ENCODE data around the gene TRPV4. TPM values are rescaled to one million over a fixed set of nuclear protein-coding genes. Genes with fewer than 3 reads are reported as not detected.

TRPV4 gene
- total RNA-seq, 4 donors from 2014 or later = 0.13 to 0.82 (median 0.19) TPM; not detected in 1

DNA sequence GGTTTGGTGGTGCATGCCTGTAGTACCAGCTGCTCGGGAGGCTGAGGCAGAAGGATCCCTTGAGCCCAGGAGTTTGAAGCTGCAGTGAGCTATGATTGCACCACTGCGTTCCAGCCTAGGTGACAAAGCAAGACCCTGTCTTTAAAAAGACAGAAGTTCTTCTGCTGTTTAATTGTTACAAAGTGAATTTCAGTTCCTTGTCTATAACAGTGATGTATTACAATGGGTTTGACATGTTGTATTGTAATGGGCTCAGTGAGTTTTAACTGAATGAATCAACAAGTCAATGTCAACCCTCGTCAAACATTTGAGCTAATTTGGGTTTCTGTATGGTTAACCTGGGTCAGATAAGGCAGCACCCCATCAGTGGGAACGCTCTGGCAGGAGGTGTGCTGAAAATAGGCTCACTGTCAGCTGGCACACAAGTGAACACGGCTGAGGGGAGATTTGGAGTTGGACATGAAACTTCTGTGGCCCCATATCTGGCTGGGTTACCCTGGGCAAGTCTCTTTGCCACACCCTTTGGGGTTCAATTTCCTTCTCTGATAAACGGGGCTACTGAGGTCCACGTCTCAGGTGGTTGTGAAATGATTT lies 14.0 kb upstream of the TRPV4 start:
- H3K27me3 ChIP-seq = no peaks in the 10 kb centered on the region
- no peaks in the 10 kb centered on the region for H3K9me3 ChIP-seq
- WGBS, 2 donors (ENCODE audit: low coverage in 1 of 2) = 54 to 56% methylated on average over 3 to 6 of the region's 7 CpGs
- H3K36me3 ChIP-seq = peaks cover 0 to 16% of the 10 kb centered on the region in 2 donors
- no peak for TF ChIP-seq POLR2A (IDR thresholded peaks at IDR 0.05)
- no peak for TF ChIP-seq CTCF (IDR thresholded peaks at IDR 0.05)
- no peak for TF ChIP-seq POLR2AphosphoS5 (IDR thresholded peaks at IDR 0.05)
- no peak overlapping the region for H3K27ac ChIP-seq
- ATAC-seq = no peak
- H3K4me1 ChIP-seq = peaks cover 0 to 9% (median 0%) of the 10 kb centered on the region in 3 donors
- H3K4me3 ChIP-seq = no peak overlapping the region

DNA sequence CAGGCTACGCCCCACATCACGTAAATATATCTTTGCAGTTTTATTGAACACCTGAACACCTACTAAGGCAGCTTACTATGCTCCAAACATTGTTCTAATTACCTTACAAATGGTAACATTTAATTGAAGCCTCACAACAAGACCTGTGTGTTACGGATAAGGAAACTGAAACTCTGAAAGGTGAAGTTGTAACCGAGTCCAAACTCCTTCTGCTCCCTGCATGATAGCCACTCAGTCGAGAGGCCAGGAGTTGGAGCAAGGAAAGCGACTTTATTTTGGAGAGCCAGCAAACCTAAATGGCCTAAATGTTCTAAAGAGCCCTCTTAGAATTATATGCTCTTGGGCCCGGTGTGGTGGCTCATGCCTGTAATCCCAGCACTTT lies 12.6 kb upstream of the TRPV4 start:
- Histone ChIP-seq H3K4me1 (peaks cover 0 to 9% (median 0%) of the 10 kb centered on the region in 3 donors), H3K27ac (no peak overlapping the region), H3K9me3 (no peaks in the 10 kb centered on the region), H3K27me3 (no peaks in the 10 kb centered on the region), H3K4me3 (peak overlapping the region in 1 of 2 donors; percentile 31), H3K36me3 (peaks cover 0 to 5% of the 10 kb centered on the region in 2 donors)
- TF ChIP-seq POLR2A (IDR thresholded peaks at IDR 0.05) (no peak), EP300 (IDR thresholded peaks at IDR 0.05) (no peak), CTCF (IDR thresholded peaks at IDR 0.05) (no peak), POLR2AphosphoS5 (IDR thresholded peaks at IDR 0.05) (no peak)
- whole genome bisulfite sequencing, 2 donors (ENCODE audit: low coverage in 1 of 2) = 84 to 85% methylated on average over 4 to 5 of the region's 7 CpGs
- ATAC-seq = no peak

DNA sequence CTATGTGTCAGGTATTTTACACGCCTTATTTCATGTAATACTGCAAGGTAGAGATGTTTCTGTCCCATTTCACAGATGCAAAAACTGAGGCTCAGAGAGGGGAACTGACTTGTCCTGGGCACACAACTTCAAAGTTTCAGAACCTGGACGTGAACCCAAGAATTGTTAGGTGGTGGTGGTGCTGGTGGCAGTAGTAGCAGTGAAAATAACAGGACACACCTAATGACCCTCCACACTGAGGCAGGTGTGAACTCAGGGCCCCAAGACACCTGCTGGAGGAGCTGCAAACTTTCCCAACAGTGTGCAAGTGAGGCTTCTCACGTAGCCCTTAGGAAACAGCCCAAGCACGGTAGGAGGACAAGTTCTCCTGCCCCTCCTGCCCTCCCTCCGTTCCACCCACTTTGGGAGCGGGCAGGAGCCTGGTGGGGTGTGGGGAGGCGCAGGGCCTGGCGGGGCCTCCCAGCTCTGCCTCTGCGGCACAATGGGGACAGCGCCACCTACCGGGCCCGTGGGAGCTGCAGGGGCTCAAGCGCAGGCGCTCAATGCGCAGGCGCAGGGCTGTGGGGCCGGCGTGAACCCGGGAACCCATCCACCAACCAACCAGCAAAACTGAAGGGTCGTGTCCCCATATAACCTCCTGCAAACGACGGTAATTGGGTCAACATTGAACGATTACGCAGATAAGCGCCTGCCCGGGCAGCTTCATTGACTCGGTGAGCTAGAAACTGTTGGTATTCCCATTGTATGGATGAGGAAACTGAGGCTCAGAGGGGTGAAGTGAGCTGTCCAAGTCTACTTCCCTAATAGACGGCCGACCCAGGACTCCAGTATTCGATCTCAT lies 12.0 kb upstream of the TRPV4 start:
- Histone ChIP-seq H3K27me3 (no peaks in the 10 kb centered on the region), H3K36me3 (no peaks in the 10 kb centered on the region), H3K9me3 (no peaks in the 10 kb centered on the region), H3K4me1 (peaks cover 0 to 9% (median 0%) of the 10 kb centered on the region in 3 donors), H3K27ac (no peak overlapping the region), H3K4me3 (peak overlapping the region in 1 of 2 donors; percentile 31)
- peak; percentile 93 for ATAC-seq
- TF ChIP-seq POLR2AphosphoS5 (IDR thresholded peaks at IDR 0.05) (no peak), CTCF (IDR thresholded peaks at IDR 0.05) (peak in 3 of 4 experiments; percentile 82 to 100 (median 94))
- 29 to 57% methylated on average over 4 to 6 of the region's 30 CpGs for WGBS, 2 donors (ENCODE audit: low coverage in 1 of 2)

GRCh38 chr12:109844091-109844490 lies 10.9 kb upstream of the TRPV4 start:
- TF ChIP-seq CTCF (IDR thresholded peaks at IDR 0.05) = no peak
- TF ChIP-seq POLR2A (IDR thresholded peaks at IDR 0.05) = no peak
- no peak for TF ChIP-seq EP300 (IDR thresholded peaks at IDR 0.05)
- TF ChIP-seq POLR2AphosphoS5 (IDR thresholded peaks at IDR 0.05) = no peak
- Histone ChIP-seq H3K27me3 (no peaks in the 10 kb centered on the region), H3K36me3 (no peaks in the 10 kb centered on the region), H3K9me3 (no peaks in the 10 kb centered on the region), H3K27ac (no peak overlapping the region), H3K4me1 (peaks cover 0 to 9% (median 0%) of the 10 kb centered on the region in 3 donors), H3K4me3 (no peak overlapping the region)
- ATAC-seq = no peak
- 73 to 76% methylated on average over 3 to 5 of the region's 5 CpGs for WGBS, 2 donors (ENCODE audit: low coverage in 1 of 2)
